ENCODE results near the gene SRGAP3. TPM values are rescaled to one million over a fixed set of nuclear protein-coding genes. Genes with fewer than 3 reads are reported as not detected.

The SRGAP3 gene
- total RNA-seq, 2 experiments from 2014 or later, result 1.8 to 2.5 TPM

DNA sequence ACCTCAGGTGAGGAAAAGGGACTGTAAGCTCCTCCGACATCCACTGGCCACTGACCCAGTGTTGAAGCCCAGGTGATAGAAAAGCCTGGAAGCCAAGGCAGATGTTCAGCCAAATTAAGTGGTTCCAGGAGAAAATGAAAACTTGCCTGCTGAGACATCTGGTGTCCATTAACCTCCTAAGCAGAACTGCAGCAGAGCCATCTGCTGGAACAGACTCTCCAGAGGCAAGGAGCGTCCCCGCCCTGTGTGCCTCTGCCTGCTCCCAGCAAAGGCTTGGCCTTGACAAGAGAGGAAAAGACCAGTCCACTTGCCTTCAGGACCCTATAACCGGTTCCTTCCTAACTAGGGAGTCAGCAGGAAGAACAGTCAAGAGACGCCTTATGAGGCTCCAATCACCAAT lies 48.2 kb downstream of the SRGAP3 start:
- Mint-ChIP-seq H3K4me3 (no peak overlapping the region), H3K27ac (no peak overlapping the region), H3K4me1 (ENCODE audit: low read depth) (no peaks in the 10 kb centered on the region), H3K27me3 (no peaks in the 10 kb centered on the region), H3K36me3 (ENCODE audit: low read depth) (no peaks in the 10 kb centered on the region), H3K9me3 (no peaks in the 10 kb centered on the region)
- intact Hi-C loops (cut with micrococcal nuclease), result no loop called here
- CTCF ChIA-PET, result no interaction called here
- no peak for DNase-seq
- TF ChIP-seq, protein P1, sequence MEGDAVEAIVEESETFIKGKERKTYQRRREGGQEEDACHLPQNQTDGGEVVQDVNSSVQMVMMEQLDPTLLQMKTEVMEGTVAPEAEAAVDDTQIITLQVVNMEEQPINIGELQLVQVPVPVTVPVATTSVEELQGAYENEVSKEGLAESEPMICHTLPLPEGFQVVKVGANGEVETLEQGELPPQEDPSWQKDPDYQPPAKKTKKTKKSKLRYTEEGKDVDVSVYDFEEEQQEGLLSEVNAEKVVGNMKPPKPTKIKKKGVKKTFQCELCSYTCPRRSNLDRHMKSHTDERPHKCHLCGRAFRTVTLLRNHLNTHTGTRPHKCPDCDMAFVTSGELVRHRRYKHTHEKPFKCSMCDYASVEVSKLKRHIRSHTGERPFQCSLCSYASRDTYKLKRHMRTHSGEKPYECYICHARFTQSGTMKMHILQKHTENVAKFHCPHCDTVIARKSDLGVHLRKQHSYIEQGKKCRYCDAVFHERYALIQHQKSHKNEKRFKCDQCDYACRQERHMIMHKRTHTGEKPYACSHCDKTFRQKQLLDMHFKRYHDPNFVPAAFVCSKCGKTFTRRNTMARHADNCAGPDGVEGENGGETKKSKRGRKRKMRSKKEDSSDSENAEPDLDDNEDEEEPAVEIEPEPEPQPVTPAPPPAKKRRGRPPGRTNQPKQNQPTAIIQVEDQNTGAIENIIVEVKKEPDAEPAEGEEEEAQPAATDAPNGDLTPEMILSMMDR (IDR thresholded peaks at IDR 0.05), result no peak
- ATAC-seq, result no peak
- POLR2A ChIA-PET, result no interaction called here

DNA sequence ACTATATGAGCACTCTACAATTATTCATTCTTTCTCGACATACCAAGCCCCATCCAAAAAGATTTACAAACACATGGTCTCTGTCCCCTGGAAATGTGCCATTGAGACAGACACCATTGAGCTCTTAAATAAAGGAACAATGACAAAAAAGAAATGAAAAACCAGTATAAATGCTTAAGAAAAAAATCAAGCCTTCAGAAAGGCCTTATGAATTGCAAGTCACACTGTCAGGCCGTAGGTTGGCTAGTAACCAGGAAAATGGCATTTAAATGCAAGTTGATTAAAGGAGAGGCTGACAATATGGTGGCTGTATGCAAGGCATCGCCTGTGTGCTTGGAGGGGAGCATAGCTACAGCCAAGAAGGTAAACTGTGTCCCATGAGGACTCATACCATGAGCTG lies 49.7 kb downstream of the SRGAP3 start:
- Mint-ChIP-seq H3K9me3 (no peaks in the 10 kb centered on the region), H3K27me3 (no peaks in the 10 kb centered on the region), H3K4me1 (ENCODE audit: low read depth) (no peaks in the 10 kb centered on the region), H3K36me3 (ENCODE audit: low read depth) (no peaks in the 10 kb centered on the region), H3K4me3 (no peak overlapping the region), H3K27ac (no peak overlapping the region)
- ChIA-PET POLR2A (no interaction called here), CTCF (no interaction called here)
- DNase-seq (no peak), ATAC-seq (no peak)
- intact Hi-C loops (cut with micrococcal nuclease), result no loop called here
- TF ChIP-seq, protein P1 (IDR thresholded peaks at IDR 0.05), result no peak

DNA sequence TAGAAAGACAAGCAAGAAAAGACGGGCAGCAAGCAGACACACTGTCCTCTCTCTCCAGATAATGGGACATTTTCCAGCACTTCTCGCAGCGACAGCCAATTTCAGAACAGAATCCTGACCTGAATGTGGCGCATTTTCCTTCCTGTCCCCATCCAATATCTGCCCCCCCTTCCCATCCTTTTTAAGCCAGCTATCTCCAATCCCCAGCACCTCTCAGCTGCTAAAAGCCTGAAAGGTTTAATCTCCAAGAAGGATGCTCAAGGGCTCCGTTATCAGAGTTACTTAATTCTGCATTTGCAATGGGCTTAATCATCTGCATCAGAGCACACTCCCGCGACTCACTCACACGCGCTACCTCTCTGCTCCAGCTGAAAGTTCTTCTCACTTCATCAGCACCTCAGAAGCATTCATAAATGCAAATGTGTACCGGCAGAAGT lies 50.5 kb downstream of the SRGAP3 start:
- DNase-seq (no peak), ATAC-seq (no peak)
- POLR2A ChIA-PET, result no interaction called here
- H3K9me3 Mint-ChIP-seq, result no peaks in the 10 kb centered on the region
- intact Hi-C loops (cut with micrococcal nuclease), result no loop called here
- CTCF ChIA-PET, result no interaction called here
- no peaks in the 10 kb centered on the region for H3K36me3 Mint-ChIP-seq (ENCODE audit: low read depth)
- no peak overlapping the region for H3K27ac Mint-ChIP-seq
- no peaks in the 10 kb centered on the region for H3K27me3 Mint-ChIP-seq
- TF ChIP-seq, protein P1 (IDR thresholded peaks at IDR 0.05), result no peak
- no peak overlapping the region for H3K4me3 Mint-ChIP-seq
- H3K4me1 Mint-ChIP-seq (ENCODE audit: low read depth), result no peaks in the 10 kb centered on the region

DNA sequence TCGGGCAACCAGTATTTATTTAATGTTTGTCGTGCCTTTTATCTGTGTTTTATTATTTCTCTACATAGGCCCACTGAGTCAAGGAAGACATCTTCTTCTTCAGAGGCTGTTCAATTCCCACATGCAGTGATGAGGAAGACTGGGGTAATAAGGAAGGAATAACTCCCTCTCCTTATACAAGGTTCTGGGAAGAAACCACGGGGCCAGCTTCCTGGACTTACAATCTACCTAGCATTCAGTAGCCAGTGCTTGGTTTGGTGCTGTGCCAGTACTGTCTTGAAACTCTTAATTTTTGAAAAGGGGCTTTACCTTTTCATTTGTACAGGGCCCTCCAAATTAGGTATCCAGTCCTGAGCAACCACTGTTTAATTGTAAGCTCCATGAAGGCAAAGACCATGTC lies 51.2 kb downstream of the SRGAP3 start:
- H3K9me3 Mint-ChIP-seq, result no peaks in the 10 kb centered on the region
- CTCF ChIA-PET, result no interaction called here

DNA sequence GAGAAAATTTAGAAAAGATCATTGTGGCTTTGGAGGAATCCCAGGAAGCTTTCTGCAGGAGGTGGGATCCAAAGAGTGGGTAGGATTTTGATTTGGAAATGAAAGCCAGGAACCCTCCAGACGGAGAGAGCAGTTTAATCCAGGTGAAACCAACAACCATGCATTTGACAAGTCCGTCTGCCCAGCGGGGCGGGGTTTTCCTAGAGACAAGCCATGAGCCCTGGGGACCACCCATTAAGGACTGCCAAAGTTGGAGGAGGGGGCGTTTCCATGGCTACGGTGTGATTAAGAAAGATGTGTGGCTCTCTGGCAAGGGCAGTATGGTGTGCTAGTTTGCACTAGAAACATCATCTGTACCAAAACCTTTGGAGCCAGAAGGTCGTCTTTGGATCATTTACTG lies 53.4 kb downstream of the SRGAP3 start:
- no peak overlapping the region for H3K27ac Mint-ChIP-seq
- CTCF ChIA-PET, result no interaction called here

More for the DNA sequence above, 51.2 kb downstream of the SRGAP3 start:
- POLR2A ChIA-PET, result no interaction called here
- H3K4me3 Mint-ChIP-seq, result no peak overlapping the region
- TF ChIP-seq, protein P1 (IDR thresholded peaks at IDR 0.05), result no peak
- no peaks in the 10 kb centered on the region for H3K36me3 Mint-ChIP-seq (ENCODE audit: low read depth)
- H3K4me1 Mint-ChIP-seq (ENCODE audit: low read depth), result no peaks in the 10 kb centered on the region
- intact Hi-C loops (cut with micrococcal nuclease), result no loop called here
- DNase-seq (no peak), ATAC-seq (no peak)
- H3K27me3 Mint-ChIP-seq, result no peaks in the 10 kb centered on the region
- H3K27ac Mint-ChIP-seq, result no peak overlapping the region

More for the DNA sequence above, 53.4 kb downstream of the SRGAP3 start:
- TF ChIP-seq, protein P1 (IDR thresholded peaks at IDR 0.05), result no peak
- no peak for DNase-seq
- Mint-ChIP-seq H3K4me1 (ENCODE audit: low read depth) (no peaks in the 10 kb centered on the region), H3K9me3 (no peaks in the 10 kb centered on the region), H3K27me3 (no peaks in the 10 kb centered on the region), H3K4me3 (no peak overlapping the region), H3K36me3 (ENCODE audit: low read depth) (no peaks in the 10 kb centered on the region)
- intact Hi-C loops (cut with micrococcal nuclease), result no loop called here
- POLR2A ChIA-PET, result no interaction called here
- no peak for ATAC-seq

Measured in activated CD8-positive, alpha-beta T cell treated with anti-CD3 and anti-CD28 coated beads for 36 hours (primary cell).